ENCODE measurements around the gene NOB1.
"Not testable (repeated sequence)": the region's sequence is repeated elsewhere in the genome, so short reads cannot be mapped to it uniquely, and the experiment has no call there.

Gene NOB1

GRCh38 chr16:69757375-69757774 is 2.6 kb upstream of the NOB1 start:
- DNase-seq, result not testable (repeated sequence)

- DNase-seq, result no peak
Measured at GRCh38 chr16:69756705-69757104, 2.0 kb upstream of the NOB1 start.

GRCh38 chr16:69754143-69754468 is 620 bp downstream of the NOB1 start:
- no peak for DNase-seq

- DNase-seq, result no peak
Measured at GRCh38 chr16:69748694-69749345, 5.9 kb downstream of the NOB1 start.

GRCh38 chr16:69747115-69747514 is 7.6 kb downstream of the NOB1 start:
- DNase-seq, result no peak

GRCh38 chr16:69745959-69746358 is 8.8 kb downstream of the NOB1 start:
- no peak for DNase-seq

GRCh38 chr16:69745232-69745612 is 9.5 kb downstream of the NOB1 start:
- no peak for DNase-seq

- no peak for DNase-seq
Measured at GRCh38 chr16:69744363-69745231, 10.1 kb downstream of the NOB1 start.

- no peak for DNase-seq
Measured at GRCh38 chr16:69741951-69742904, 12.5 kb downstream of the NOB1 start.

GRCh38 chr16:69741519-69741918 is 13.2 kb downstream of the NOB1 start:
- no peak for DNase-seq

- DNase-seq, result no peak
Measured at GRCh38 chr16:69732101-69732500, 22.6 kb downstream of the NOB1 start.

- DNase-seq, result not testable (repeated sequence)
Measured at GRCh38 chr16:69731280-69731679, 23.4 kb downstream of the NOB1 start.

- DNase-seq, result not testable (repeated sequence)
Measured at GRCh38 chr16:69729030-69729429, 25.7 kb downstream of the NOB1 start.

- DNase-seq, result no peak
Measured at GRCh38 chr16:69727916-69728270, 26.8 kb downstream of the NOB1 start.

- peak; percentile 93 for DNase-seq
Measured at GRCh38 chr16:69726313-69727060, 28.2 kb downstream of the NOB1 start, which contains the start of gene NQO1. Gene NQO1, minus strand, starts transcription at chr16:69726560. Its CDS starts 121 bp downstream, at chr16:69726439.

GRCh38 chr16:69725480-69726312 is 29.0 kb downstream of the NOB1 start:
- no peak for DNase-seq

- DNase-seq, result no peak
Measured at GRCh38 chr16:69724981-69725479, 29.7 kb downstream of the NOB1 start.

GRCh38 chr16:69724414-69724873 is 30.3 kb downstream of the NOB1 start:
- no peak for DNase-seq

GRCh38 chr16:69721441-69721957 is 33.2 kb downstream of the NOB1 start:
- DNase-seq, result no peak

- no peak for DNase-seq
Measured at GRCh38 chr16:69720822-69721430, 33.8 kb downstream of the NOB1 start.
